Activated CD4-positive, alpha-beta T cell treated with anti-CD3 and anti-CD28 coated beads, Interleukin-2, amount 50 U/mL, for 24 hours (primary cell): ENCODE measurements around the gene USP1.
A peak's percentile ranks its signal among the peaks of the same experiment; 100 is the strongest.

ENCODE experiments used
- DNase-seq, 2 donors: peaks; one replicate each; pipeline ENCODE4 v3.0.0-alpha.2; 2020; ENCODE audit warnings: low read depth in 1 of 2, low spot score in 1 of 2

The USP1 gene

DNA sequence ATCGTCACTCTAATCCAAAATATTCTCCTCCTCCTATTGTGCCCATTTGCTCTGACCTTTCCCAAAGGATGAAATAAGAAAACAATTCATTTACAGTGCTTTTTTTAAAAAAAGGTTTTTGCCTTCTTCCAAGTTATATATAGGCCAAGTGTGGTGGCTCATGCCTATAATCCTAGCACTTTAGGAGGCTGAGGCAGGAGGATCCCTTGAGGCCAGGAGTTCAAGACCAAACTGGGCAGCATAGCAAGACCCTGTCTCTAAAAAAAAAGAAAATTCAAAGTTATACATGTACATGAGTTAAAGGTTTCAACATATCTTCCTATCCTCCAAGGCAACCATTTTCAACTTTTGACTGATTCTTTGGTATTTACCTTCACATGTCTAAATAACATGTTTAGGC, 10.1 kb upstream of the USP1 start:
- DNase-seq, result no peak

DNA sequence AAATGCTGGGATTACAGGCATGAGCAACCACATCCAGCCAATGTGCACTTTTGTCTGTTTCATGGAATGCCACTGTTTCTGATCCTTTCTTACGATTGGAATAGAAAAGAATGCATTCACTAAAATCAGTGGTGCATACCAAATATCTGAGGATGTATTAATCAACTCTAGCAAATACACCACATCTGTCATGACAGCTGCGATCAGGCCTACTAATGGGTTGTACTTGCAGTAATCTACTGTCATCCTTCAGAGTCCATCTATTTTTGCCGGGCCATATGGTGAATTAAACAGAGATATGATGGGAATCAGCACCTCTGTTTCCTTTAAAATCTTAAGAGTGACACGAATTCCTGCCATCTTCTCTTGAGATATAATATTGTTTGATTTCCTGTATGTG, 8.5 kb upstream of the USP1 start:
- no peak for DNase-seq

DNA sequence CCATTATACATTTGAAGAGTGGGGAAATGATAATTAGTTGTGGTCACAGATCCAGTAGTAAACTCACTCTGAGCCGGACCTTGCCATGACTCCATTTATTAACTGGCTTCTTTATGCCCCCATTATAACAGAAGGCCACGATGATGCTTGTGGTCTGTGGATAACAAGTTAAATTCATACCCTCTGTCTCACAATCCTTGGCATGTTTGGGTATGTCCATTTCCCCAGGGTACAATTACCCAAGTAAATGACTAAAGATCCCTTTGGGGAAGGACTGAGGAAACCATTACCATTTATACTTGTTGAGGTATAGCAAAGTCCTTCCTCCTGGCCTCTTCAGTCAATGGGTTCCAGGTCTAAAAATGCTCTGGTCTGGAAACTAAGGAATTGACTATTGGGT, 7.3 kb upstream of the USP1 start:
- no peak for DNase-seq

- no peak for DNase-seq
Measured at GRCh38 chr1:62433861-62434617, 2.8 kb upstream of the USP1 start.

DNA sequence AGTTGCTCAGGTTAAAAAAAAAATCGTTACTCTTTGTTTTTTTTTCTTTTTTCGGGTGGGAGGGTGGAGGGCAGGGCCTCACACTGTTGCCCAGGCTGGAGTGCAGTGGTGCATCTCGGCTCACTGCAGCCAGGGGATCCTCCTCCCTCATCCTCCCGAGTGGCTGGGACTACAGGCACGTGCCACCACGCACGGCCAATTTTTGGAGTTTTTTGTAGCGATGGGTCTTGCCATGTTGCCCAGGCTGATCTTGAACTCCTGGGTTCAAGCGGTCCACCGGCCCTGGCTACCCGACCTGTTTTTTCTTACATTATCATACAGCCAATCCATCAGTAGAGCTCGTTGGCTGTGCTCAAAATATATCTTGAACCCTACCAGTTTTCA, 2.2 kb upstream of the USP1 start:
- no peak for DNase-seq

GRCh38 chr1:62435231-62436038, 1.4 kb upstream of the USP1 start:
- DNase-seq, result no peak

DNA sequence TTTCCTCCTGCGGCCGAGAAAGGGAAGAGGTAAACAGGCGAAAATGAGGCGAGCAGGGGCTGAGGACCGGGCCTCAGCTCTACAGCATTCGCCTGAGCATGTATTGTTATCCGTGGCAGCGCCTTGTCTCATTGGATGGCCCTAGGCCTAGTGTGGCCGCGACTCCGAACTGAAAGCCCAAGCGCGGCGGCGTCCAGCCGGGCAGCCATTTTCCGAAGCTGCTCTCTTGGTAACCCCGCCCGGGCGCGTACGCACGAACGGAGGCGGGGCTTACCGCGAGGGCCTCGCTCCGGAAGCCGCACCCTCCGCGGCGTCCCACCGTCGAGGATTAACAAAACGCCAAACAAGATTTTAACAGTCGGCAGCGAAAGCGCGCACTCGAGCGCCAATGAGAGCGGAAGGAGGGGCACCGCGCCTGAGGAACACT, 797 bp upstream of the USP1 start:
- peak in 1 of 2 donors; percentile 88 for DNase-seq

DNA sequence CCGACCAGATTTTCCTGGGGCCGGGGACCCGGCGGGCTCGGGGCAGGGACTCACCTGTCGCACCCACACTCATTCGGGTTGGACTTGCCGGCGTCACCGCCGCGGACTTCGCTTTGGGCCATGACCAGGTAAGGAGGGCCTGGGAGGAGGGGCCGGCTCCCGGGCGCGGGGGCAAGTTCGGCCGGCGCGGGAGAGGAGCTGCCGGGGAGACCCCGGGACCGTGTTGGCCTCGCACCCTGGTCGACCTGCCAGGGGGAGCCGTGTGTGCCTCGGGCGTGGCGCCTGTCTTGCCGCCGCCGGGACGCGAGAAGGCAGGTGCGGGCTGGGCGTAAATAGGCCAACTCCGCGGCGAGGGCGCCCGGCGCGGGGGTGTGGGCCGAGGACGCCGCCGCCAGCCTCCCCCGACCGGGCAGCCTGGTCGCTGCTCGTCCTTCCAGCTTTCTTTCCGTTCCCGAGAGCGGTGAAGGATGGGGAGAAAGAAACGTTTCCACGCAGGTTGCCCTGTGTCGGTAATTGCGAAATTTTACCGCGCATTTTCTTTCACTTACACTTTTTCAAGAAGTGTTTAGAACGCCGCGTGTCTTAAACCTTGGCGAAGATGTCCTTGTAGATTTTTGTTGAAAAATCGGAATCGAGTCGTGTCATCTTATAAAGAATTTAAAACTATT, 558 bp downstream of the USP1 start:
- peak; percentile 24 to 32 for DNase-seq

- no peak for DNase-seq
Measured at GRCh38 chr1:62438163-62438562, 1.3 kb downstream of the USP1 start.

DNA sequence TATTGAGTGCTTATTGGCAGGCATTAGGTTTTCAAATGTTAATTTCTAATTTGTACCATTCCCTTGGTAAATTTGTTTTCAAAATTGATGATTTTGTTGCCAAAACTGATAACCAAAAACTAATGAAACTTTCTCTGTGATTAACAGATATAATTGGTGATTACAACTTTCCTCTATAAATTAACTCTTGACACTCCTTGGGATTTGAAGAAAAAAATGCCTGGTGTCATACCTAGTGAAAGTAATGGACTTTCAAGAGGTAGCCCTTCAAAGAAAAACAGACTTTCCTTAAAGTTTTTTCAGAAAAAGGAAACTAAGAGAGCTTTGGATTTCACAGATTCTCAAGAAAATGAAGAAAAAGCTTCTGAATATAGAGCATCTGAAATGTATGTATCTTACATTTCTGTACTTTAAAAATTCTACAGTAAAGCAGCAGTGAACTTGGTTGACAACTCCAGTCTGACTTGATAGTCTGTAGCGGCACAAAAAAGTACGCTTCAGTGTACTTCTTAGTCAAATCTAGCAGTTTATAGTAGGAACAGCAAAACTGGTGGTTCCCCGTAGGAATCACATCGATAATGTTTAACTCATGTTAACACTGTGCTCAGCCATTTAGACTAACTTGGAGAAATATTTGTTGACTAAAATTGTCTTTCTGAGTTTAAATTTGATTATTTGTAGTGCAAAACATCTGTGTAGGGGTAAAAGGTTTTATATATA, 3.0 kb downstream of the USP1 start:
- no peak for DNase-seq

- DNase-seq, result no peak
Measured at GRCh38 chr1:62444701-62445100, 7.9 kb downstream of the USP1 start.

DNA sequence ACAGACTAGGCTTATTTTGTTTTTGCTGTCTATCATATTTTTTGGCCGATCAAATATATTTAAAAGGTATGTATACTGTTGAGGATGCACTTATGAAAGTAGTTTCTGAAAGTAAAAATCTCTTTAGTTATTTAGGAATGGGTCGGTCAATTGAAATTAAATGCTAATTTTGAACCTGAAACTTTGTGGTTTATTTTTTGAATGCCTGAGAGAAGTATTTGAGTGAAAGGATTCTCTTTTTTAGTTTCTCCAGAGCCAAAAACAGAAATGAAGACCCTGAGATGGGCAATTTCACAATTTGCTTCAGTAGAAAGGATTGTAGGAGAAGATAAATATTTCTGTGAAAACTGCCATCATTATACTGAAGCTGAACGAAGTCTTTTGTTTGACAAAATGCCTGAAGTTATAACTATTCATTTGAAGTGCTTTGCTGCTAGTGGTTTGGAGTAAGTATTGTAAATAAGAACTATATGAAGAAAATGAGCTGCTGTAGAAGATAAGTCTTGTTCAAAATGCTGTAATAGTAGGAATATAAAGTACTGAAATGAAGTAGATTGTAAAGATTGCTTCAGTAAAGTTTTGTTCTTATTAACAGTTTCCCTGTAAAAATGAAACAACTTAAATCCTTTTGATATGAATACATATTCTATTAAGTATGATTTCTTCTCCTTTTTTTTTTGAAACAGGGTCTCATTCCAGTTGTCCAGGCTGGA, 11.5 kb downstream of the USP1 start:
- no peak for DNase-seq

- DNase-seq, result no peak
Measured at GRCh38 chr1:62450301-62450700, 13.5 kb downstream of the USP1 start.

GRCh38 chr1:62452951-62453350, 16.1 kb downstream of the USP1 start:
- DNase-seq, result no peak

DNA sequence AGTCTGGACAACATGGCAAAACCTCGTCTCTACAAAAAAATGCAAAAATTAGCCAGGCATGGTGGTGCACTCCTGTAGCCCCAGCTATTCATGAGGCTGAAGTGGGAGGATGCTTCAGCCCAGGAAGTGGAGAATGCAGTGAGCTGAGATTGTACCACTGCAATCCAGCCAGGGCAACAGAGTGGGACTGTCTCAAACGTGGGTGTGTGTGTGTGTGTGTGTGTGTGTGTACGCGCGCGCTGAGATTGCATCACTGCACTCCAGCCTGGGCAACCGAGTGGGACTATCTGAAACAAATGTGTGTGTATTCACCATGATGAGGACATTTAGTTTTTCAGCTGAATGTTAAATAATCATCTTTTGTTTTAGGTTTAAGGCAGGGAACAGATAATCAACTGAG, 21.1 kb downstream of the USP1 start:
- no peak for DNase-seq

GRCh38 chr1:62462370-62462769, 25.5 kb downstream of the USP1 start:
- DNase-seq, result no peak

DNA sequence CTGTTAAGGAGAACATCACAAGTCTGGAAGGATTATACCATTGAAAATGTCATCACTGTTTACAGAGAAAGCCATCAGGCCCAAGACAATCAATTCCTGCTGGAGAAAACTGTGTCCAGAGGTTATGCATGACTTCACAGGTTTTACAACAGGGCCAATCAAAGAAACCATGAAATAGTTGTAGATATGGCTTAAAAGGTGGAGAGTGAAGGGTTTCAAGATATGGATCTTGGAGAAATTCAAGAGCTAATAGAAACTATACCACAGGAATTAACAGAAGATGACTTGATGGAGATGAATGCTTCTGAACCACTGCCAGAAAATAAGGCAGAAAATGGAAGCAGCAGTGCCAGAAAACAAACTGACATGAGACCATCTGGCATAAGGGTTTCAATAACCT, 30.2 kb downstream of the USP1 start:
- no peak for DNase-seq

- no peak for DNase-seq
Measured at GRCh38 chr1:62476525-62477219, 39.8 kb downstream of the USP1 start.

GRCh38 chr1:62481681-62482080, 44.8 kb downstream of the USP1 start:
- DNase-seq, result no peak

DNA sequence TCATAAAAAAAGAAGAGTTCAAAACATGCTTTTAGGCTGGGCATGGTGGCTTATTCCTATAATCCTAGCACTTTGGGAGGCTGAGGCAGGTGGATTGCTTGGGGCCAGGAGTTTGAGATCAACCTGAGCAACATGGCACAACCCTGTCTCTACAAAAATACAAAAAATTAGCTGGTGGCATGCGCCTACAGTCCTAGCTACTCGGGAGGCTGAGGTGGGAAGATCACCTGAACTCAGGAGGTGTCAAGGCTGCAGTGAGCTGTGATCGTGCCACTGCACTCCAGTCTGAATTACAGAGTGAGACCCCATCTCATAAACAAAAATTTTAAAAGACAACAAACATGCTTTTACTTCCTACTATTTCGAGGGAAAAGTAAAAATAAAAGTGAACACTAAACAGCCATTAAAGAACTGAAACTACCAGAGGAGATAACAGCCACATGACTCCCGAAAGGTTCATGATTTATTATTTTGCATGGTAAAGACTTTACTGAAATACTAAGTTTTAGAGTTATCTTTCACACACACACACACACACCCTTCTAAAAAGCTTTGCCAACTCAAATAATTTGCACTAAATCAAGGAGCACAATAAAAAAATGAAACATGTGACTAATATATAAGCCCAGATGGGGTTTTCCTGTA, 48.1 kb downstream of the USP1 start:
- DNase-seq, result no peak
